MM.1S (cell line): ENCODE measurements around the gene GPR62.
"Not testable (repeated sequence)": the region's sequence is repeated elsewhere in the genome, so short reads cannot be mapped to it uniquely, and the experiment has no call there.

ENCODE experiments used
- CTCF ChIP-seq: fragments of 300-600 bp; sonication (generic); IDR thresholded peaks from 2 replicates; pipeline ENCODE4 v1.5.1; 2016; ENCODE audit warnings: antibody characterized with exemption, low read length, mixed read lengths
- EZH2 ChIP-seq: fragments of 300-600 bp; sonication (generic); optimal IDR thresholded peaks from 2 replicates; pipeline ENCODE3; 2017; ENCODE audit warnings: low read depth, mild to moderate bottlenecking, antibody characterized with exemption, low read length, mixed read lengths
- EZH2phosphoT487 ChIP-seq: fragments of 300-600 bp; sonication (generic); IDR thresholded peaks from 2 replicates; pipeline ENCODE4 v1.6.1; 2018; ENCODE audit warnings: antibody characterized with exemption, low read length

DNA sequence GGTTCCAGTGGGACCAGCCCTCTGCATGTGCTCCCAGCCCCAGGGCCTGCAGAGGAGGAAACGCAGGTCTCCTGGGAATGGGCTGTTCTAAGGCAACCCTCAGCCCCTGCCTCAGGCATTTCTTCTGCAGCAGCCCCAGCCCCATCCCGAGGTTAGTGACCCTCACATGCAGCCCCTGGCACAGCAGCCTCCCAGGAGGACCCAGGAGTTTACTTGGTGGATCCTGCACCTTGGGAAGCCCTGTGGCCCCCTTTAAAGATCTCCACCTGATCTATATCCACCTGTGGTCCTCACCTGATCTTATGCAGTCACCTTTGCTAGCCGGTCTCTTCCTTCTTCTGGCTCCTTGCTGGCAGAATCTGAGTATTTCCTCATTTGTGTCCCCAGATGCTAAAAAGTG lies 26.2 kb upstream of the GPR62 start:
- TF ChIP-seq CTCF, EZH2, EZH2phosphoT487: not testable (repeated sequence)
